HEK293T (cell line): ENCODE data around the gene ZNF653.

Experiments
- ARNT ChIP-seq: fragments of 450-650 bp; IDR thresholded peaks from 2 replicates; pipeline ENCODE4 v1.6.1; 2017; ENCODE audit warnings: mild to moderate bottlenecking
- BHLHE40 ChIP-seq: fragments of 450-650 bp; IDR thresholded peaks from 2 replicates; pipeline ENCODE4 v1.6.1; 2016; ENCODE audit warnings: mild to moderate bottlenecking, moderate library complexity, borderline replicate concordance
- ELF4 ChIP-seq: fragments of 450-650 bp; IDR thresholded peaks from 2 replicates; pipeline ENCODE4 v1.6.1; 2017; ENCODE audit warnings: antibody characterized with exemption
- FOXA1 ChIP-seq: fragments of 450-650 bp; IDR thresholded peaks from 2 replicates; pipeline ENCODE4 v1.6.1; 2016; ENCODE audit warnings: mild to moderate bottlenecking
- HDGF ChIP-seq: fragments of 450-650 bp; IDR thresholded peaks from 2 replicates; pipeline ENCODE4 v1.6.1; 2017; ENCODE audit warnings: antibody characterized with exemption, borderline replicate concordance
- SUZ12 ChIP-seq: fragments of 450-650 bp; IDR thresholded peaks from 2 replicates; pipeline ENCODE4 v1.6.1; 2016; ENCODE audit warnings: mild to moderate bottlenecking
- TARDBP ChIP-seq: fragments of 450-650 bp; IDR thresholded peaks from 2 replicates; pipeline ENCODE4 v1.6.1; 2016

GRCh38 chr19:11435057-11435832 lies 70.4 kb downstream of the ZNF653 start, which contains the start of the genes ODAD3 and PRKCSH:
- TF ChIP-seq ARNT (no peak), HDGF (no peak), FOXA1 (no peak), TARDBP (no peak), BHLHE40 (no peak), SUZ12 (no peak), ELF4 (peak; percentile 69)
